GM12864 (cell line): ENCODE data around the gene CUL4A.
"Not testable (repeated sequence)": the region's sequence is repeated elsewhere in the genome, so short reads cannot be mapped to it uniquely, and the experiment has no call there.

Experiments
- DNase-seq: peaks from one replicate; pipeline ENCODE4 v3.0.0-alpha.2; 2011; ENCODE audit warnings: low read depth
- H3K4me3 ChIP-seq: 2 replicates; pipeline ENCODE4 v1.5.1; 2011; ENCODE audit warnings: mild to moderate bottlenecking, low read depth, low read length, control low read depth
- CTCF ChIP-seq: IDR thresholded peaks from 2 replicates; pipeline ENCODE4 v1.5.1; 2011; ENCODE audit warnings: low read depth, mild to moderate bottlenecking, moderate library complexity, low read length, control low read depth, inconsistent platforms; ENCODE audit errors: missing control alignments

Gene CUL4A

GRCh38 chr13:113232208-113233003 is 23.0 kb downstream of the CUL4A start:
- DNase-seq = no peak
- no peak overlapping the region for H3K4me3 ChIP-seq
- TF ChIP-seq CTCF = no peak

GRCh38 chr13:113233101-113233500 is 23.7 kb downstream of the CUL4A start:
- no peak for TF ChIP-seq CTCF
- no peak for DNase-seq
- H3K4me3 ChIP-seq = no peak overlapping the region

- no peak overlapping the region for H3K4me3 ChIP-seq
- no peak for DNase-seq
- TF ChIP-seq CTCF = no peak
These were observed 29.1 kb downstream of the CUL4A start for GRCh38 chr13:113238536-113238935.

GRCh38 chr13:113239357-113239756 is 29.9 kb downstream of the CUL4A start:
- H3K4me3 ChIP-seq = no peak overlapping the region
- no peak for DNase-seq
- no peak for TF ChIP-seq CTCF

GRCh38 chr13:113239986-113240385 is 30.6 kb downstream of the CUL4A start:
- TF ChIP-seq CTCF = no peak
- no peak for DNase-seq
- no peak overlapping the region for H3K4me3 ChIP-seq

- H3K4me3 ChIP-seq, DNase-seq: not testable (repeated sequence)
These were observed 32.2 kb downstream of the CUL4A start for GRCh38 chr13:113241623-113242022.

- TF ChIP-seq CTCF = no peak
- no peak overlapping the region for H3K4me3 ChIP-seq
- DNase-seq = no peak
These were observed 34.4 kb downstream of the CUL4A start for GRCh38 chr13:113243847-113244246.
